NCI-H2081 treated with DMSO at 0.1 percent for 48 hours (cell line): ENCODE data around the gene EEF1AKMT3.

Experiments
- DNase-seq: peaks from one replicate; lab custom pipeline; 2025; lab: John Stamatoyannopoulos, UW

The EEF1AKMT3 gene

GRCh38 chr12:57772429-57773322 is at the start of gene EEF1AKMT3:
Gene EEF1AKMT3, plus strand, starts transcription at chr12:57772614. Its CDS starts 111 bp downstream, at chr12:57772725.
- DNase-seq, result no peak

DNA sequence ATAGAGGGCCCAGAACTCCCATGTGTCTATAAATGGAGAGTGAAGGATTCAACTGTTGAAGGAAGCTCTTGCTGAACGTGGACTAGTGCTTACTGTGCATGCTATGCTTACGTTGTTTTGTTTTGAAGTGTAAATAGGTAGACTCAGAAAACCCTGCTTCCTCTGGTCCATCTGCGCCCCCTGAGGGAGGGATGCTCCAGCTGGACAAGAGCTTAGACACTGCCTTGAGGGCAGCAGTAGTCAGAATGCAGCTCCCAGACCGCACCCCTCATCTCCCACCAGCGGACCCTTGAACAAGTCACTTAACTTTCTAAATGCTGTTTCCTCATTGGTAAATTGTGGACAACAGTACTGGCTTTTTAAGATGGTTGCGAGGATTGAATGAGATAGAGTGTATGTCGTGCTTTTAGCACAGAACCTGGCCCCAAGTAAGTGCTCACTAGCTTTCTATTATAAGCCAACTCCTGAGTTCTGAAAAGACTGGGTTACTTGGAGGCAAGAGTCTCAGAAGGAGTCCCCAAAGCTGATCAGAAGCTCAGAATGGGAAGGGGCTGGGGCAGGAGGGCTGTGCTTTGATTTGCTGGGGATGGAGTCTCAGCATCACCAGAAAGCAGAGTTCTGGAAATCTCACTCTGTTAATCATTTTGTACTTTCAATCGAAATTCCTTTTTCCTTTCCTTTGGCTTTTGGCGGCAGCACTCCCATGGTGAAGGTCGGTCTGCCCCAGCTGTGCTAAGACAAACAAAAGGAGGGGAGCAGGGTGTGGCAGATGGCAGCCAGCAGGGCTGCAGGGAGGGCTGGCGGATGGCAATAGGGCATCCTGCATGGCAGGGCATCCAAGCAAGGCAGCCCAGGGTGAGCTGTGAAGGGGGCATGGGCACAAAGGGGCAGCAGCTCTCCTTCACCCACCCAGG is 49.4 kb upstream of the EEF1AKMT3 start:
- no peak for DNase-seq

DNA sequence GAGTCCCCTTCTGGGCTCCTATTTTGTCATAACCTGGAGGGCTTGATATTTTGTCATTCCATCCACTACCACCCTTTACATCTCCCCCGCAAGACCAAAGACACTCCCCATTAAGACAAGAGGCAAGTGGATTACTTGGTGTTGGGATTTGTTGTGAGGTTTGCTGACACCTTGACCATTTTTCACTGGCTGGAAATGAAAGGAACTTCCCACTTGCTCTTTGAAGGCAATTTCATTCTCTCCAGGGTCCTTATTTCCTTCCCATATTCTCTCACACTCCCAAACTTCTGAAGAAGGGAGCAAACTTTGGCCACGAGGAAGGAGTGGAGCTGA is 48.8 kb upstream of the EEF1AKMT3 start:
- DNase-seq, result no peak

- DNase-seq, result no peak
Observed at GRCh38 chr12:57724003-57724935, 48.1 kb upstream of the EEF1AKMT3 start.

DNA sequence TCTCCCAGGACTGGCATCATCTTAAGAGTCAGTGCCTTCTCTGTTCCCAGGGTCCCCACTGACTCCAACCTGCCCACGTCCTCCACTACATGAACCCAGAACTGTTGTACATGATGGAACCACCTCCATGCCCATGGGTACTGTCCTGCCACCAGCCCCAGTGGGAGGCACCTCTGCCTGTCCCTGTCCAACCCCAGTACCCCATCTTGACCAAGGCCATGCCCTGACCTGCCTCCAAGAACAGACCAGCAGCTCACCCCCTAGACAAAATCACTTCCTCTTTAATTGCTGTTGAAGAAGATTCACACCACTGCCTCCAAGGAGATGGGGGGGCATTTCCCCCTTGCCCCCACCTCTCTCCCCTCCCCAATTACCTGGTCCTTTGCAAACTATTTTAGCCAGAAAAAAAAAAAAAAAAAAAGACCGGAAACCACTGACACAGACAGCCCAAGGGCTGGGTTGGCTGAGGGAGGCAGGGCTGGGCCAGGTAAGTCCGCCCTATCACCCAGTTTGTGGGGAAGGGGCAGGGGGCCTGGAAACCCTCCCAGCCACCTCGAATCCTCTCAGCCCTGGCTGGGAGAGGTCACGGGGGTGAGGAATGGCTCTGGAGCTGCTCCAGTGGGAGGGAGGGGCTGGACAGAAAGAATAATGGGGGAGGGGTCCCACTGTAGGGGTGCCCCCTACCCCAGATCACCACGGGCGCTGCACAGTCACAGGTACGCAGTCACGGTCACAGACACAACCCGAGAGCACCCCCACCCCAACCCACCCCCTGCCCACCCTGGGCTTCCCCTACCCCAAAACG is 47.3 kb upstream of the EEF1AKMT3 start:
- no peak for DNase-seq

DNA sequence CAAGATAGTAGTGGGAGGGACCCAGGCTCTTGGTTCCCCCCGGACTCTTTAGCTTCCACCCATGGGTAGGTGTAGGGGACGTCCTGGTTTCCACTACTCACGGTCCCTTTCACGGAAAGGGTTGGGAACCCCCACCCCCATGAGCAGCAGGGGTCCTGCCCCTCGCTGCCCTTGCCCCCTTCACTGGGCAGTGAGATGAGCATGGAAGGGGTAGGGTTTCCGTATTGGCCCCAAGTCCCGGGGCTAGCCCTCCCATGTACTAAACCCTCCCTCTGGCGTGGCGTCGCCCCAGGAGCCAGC is 46.6 kb upstream of the EEF1AKMT3 start:
- no peak for DNase-seq

- DNase-seq, result peak; percentile 28
Observed at GRCh38 chr12:57726151-57726883, 46.1 kb upstream of the EEF1AKMT3 start.

DNA sequence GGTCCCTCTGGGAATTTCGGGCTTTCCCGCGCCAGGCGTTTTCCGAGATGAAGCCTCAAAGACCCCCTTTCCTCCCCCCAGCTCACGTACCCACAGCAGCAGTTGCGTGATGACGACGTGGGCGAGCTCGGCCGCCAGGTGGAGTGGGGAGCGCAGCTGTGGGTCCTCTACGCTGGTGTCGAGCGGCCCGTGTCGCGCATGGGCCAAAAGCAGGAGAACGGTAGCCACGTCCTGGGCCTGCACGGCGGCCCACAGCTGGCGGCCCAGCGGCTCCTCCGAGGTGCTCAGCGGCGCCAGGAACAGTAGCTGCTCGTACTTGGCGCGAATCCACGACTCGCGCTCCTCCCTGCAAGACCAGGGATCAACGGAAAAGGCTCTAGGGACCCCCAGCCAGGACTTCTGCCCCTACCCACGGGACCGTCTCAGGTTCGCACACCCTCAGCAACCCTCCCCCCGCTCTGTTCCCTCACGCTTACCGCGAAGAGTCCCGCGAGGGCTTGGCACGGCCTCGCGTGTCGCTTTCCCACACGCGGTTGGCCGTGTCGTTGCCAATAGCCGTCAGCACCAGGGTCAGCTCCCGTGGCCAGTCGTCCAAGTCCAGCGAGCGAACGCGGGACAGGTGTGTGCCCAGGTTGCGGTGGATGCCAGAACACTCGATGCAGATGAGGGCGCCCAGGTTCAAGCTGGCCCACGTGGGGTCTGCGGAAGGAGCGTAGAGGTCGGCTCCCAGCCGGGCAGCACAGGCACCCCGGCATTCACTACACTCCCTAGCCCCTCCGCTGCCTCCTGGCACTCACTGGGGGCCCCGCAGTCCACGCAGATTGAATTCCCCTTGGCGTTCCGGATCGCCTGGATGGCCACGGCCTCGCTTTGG is 45.3 kb upstream of the EEF1AKMT3 start:
- no peak for DNase-seq

DNA sequence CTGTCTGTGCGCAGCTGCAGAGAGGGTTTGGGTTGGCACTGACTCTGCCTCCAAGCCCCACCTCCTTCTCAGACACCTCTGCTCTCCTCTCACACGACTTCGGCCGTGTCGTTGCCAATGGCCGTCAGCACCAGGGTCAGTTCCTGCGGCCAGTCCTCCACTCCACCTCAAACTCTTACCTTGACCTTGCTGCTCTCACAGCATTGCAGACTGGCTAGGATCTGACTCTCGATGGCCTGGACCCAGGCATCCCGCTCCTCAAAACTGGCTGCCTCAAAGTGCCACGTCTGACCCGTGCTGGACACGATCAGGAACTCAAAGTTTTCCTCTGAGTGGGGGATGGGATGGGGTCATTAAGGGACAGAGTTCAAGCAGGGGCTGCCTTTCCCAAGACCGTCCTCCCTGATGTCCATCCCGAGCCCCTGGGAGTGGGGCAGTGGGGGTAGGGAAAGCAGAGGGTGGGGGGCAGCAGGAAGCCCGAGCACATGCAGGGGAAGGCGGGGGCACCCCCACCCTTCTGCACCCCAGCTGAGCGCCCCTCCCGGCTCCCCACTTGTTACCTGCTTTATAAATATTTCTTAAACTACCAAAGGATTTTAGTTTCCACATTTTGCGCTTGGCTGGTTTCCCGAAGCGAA is 44.5 kb upstream of the EEF1AKMT3 start:
- DNase-seq, result no peak

- no peak for DNase-seq
Observed at GRCh38 chr12:57729321-57729844, 43.0 kb upstream of the EEF1AKMT3 start.

- DNase-seq, result no peak
Observed at GRCh38 chr12:57730336-57731067, 41.9 kb upstream of the EEF1AKMT3 start.

DNA sequence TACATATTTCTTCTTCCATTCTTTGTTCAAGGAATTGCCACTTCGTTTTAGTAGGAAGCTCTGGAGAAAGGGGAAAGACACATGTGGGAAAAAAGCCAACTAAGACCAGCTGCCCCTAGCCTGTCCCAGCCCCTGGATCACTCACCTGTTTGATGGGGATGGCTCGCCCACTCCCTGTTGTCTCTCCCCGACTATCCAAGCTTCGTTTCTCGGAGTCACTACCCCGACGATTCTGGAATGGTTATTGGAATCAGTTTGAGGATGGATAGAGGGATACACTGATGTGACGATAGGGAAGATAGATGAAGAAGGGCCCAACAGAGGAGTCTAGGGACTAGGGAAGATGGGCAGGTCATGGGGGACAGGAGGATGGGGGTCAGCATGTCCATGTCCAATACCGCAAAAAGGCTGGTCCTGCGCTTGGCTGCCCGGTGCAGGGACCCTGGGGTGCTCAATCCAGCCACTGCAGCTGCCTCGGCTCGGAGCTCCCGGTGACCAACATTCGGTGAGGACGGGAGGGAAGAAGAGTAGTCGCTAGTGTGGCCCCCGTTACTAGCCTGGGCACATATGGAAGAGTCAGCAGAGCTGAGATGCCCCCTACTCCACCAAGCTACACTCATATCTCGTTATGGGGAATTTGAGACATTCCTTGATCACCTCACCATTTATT is 40.9 kb upstream of the EEF1AKMT3 start:
- no peak for DNase-seq

- no peak for DNase-seq
Observed at GRCh38 chr12:57732270-57732669, 40.1 kb upstream of the EEF1AKMT3 start.

GRCh38 chr12:57732726-57733593 is 39.5 kb upstream of the EEF1AKMT3 start:
- DNase-seq, result no peak

- DNase-seq, result no peak
Observed at GRCh38 chr12:57733928-57734327, 38.5 kb upstream of the EEF1AKMT3 start.

DNA sequence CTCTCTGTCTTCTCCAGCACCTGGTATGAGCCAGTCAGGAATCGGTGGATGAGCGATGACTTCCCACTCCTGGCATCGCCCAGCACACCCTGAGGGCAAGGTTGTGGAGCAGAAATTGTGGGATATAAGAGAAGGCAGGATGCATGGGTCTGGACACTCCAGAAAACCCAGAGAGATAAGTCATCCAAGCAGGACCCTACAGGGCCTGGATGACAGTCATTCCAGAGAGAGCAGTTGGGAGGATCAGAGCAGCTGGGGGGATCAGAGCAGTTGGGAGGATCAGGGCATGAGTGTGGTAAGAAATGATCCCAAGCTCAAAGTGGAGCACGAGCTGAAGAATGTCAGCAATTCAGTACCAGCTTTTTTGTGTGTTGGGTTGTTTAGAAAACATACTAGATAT is 37.8 kb upstream of the EEF1AKMT3 start:
- DNase-seq, result no peak
